Endothelial cell of umbilical vein (primary cell): ENCODE measurements around the gene ZNRD2.

Experiments used
- EZH2 ChIP-seq: IDR thresholded peaks from 2 replicates; pipeline ENCODE4 v1.6.1; 2012; ENCODE audit warnings: borderline replicate concordance, low read depth, mild to moderate bottlenecking, moderate library complexity, low read length, inconsistent platforms; ENCODE audit not compliant: severe bottlenecking
- FOS ChIP-seq: IDR thresholded peaks from 2 replicates; pipeline ENCODE4 v1.6.1; 2011; ENCODE audit warnings: mild to moderate bottlenecking, low read length, moderate library complexity, borderline replicate concordance; ENCODE audit not compliant: insufficient read depth
- GATA2 ChIP-seq: IDR thresholded peaks from 2 replicates; pipeline ENCODE4 v1.7.0; 2011; ENCODE audit warnings: low read depth, mild to moderate bottlenecking, moderate library complexity, mixed read lengths, low read length; ENCODE audit not compliant: insufficient read length, insufficient read depth
- JUN ChIP-seq: IDR thresholded peaks from 2 replicates; pipeline ENCODE4 v1.6.1; 2011; ENCODE audit warnings: borderline replicate concordance, low read depth; ENCODE audit not compliant: insufficient read length, insufficient read depth
- MYC ChIP-seq: IDR thresholded peaks from one replicate; pipeline ENCODE4 v1.6.1; 2011; ENCODE audit warnings: mild to moderate bottlenecking, low read depth, low read length
- POLR2A ChIP-seq: IDR thresholded peaks from 2 replicates; pipeline ENCODE4 v1.6.1; 2012; ENCODE audit warnings: low read depth, mild to moderate bottlenecking, control low read depth, low read length
- POLR2AphosphoS5 ChIP-seq: IDR thresholded peaks from 2 replicates; pipeline ENCODE4 v1.6.1; 2012; ENCODE audit warnings: low read depth, mild to moderate bottlenecking, control low read depth, low read length, moderate library complexity; ENCODE audit not compliant: insufficient read depth
- TF ChIP-seq, protein P1 (sequence below), 2 donors: IDR thresholded peaks; 1 replicate in 1 of 2; 2 replicates in 1 of 2; pipeline ENCODE4 v1.5.1; 2011; ENCODE audit warnings: low read length in 2 of 2, mild to moderate bottlenecking in 2 of 2, moderate library complexity in 2 of 2, control low read depth in 1 of 2, inconsistent platforms in 1 of 2, low read depth in 1 of 2; ENCODE audit not compliant: insufficient read depth in 1 of 2; ENCODE audit errors: extremely low read depth in 1 of 2
- TF ChIP-seq, protein P2 (sequence below): IDR thresholded peaks from 2 replicates; pipeline ENCODE4 v1.6.1; 2011; ENCODE audit not compliant: insufficient read depth, insufficient read length

DNA sequence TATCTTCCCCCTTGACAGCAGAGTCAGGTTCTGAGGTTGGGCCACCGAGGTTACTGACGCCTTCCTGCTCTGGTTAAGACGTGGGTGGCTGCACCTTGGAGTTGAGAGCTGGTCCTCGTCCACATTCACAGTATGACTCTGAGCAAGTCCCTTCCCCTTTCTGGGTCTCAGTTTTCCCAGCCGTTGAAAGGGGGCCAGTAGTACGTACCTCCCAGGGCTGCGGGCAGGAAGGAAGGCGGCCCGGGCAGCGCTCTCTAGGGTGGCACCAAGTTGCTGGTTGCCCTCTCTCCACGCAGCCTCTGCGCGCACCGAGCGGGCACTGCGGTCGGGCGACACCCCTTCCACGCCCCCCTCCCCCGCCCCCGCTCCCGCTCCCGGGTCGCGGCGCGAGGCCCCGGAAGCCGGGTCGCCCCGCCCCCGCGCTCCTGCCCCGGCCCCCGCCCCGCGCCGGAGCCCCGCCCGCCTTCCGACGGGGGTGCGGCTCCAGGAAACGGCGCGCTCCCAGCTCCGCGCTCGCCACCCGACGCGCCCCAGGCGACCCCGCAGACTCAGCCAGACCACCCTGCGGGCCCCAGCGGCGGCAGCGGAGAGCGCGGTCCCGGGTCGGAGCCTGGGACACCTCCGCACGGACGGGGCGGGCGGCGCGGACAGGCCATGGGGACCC, 5.4 kb downstream of the ZNRD2 start, which contains the start of gene EHBP1L1:
- TF ChIP-seq, protein P1, sequence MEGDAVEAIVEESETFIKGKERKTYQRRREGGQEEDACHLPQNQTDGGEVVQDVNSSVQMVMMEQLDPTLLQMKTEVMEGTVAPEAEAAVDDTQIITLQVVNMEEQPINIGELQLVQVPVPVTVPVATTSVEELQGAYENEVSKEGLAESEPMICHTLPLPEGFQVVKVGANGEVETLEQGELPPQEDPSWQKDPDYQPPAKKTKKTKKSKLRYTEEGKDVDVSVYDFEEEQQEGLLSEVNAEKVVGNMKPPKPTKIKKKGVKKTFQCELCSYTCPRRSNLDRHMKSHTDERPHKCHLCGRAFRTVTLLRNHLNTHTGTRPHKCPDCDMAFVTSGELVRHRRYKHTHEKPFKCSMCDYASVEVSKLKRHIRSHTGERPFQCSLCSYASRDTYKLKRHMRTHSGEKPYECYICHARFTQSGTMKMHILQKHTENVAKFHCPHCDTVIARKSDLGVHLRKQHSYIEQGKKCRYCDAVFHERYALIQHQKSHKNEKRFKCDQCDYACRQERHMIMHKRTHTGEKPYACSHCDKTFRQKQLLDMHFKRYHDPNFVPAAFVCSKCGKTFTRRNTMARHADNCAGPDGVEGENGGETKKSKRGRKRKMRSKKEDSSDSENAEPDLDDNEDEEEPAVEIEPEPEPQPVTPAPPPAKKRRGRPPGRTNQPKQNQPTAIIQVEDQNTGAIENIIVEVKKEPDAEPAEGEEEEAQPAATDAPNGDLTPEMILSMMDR (IDR thresholded peaks at IDR 0.05; ENCODE audit: extremely low read depth in 1 of 2, insufficient read depth in 1 of 2, low read depth in 1 of 2, low read length in 2 of 2): no peak
- TF ChIP-seq POLR2AphosphoS5 (peak; percentile 50), POLR2A (no peak), EZH2 (no peak), MYC (no peak), JUN (no peak), GATA2 (no peak), FOS (no peak)
- TF ChIP-seq, protein P2, sequence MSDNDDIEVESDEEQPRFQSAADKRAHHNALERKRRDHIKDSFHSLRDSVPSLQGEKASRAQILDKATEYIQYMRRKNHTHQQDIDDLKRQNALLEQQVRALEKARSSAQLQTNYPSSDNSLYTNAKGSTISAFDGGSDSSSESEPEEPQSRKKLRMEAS: no peak
